ENCODE measurements around the gene TMEM63B. TPM values are rescaled to one million over a fixed set of nuclear protein-coding genes. Genes with fewer than 3 reads are reported as not detected.

TMEM63B gene
- total and polyA plus RNA-seq, 9 of the 15 experiments (the other 6 are each of a cell fraction or from before 2014, with no cell fraction given) = 0.14 to 39.4 (median 14.4) TPM

GRCh38 chr6:44080561-44081521 is 46.5 kb upstream of the TMEM63B start:
- H3K4me3 ChIP-seq = no peak overlapping the region
- intact Hi-C loops (cut with micrococcal nuclease) (no loop called here), in situ Hi-C loops (cut with MboI) (no loop called here)
- FAIRE-seq = no peak
- no peaks in the 10 kb centered on the region for H3K9me1 ChIP-seq (ENCODE audit: control insufficient read depth, insufficient read depth, low read length)
- no peaks in the 10 kb centered on the region; the same call in 2 of the 3 replicates for H3K36me3 ChIP-seq (ENCODE audit: control insufficient read depth, insufficient read depth, low read length)
- no peak for DNase-seq (ENCODE audit: extremely low read depth in 1 of 4, low spot score in 3 of 4)
- POLR2A ChIA-PET = interaction anchor here (1.0 to 1.2 kb wide), 2 partner anchors 362 to 416 kb away, joined by 3 read pairs; no protein-coding TSS in a partner anchor
- H3K4me2 ChIP-seq (ENCODE audit: insufficient read depth, low read length) = no peak overlapping the region
- peaks cover 28 to 36% of the 10 kb centered on the region in 2 experiments; a peak in 4 of 5 replicates for H3K4me1 ChIP-seq (replicated peaks in 1 of 2; ENCODE audit: control insufficient read depth in 2 of 2, insufficient read depth in 2 of 2, low read length in 2 of 2)
- no peak overlapping the region for H3K27ac ChIP-seq (ENCODE audit: extremely low read depth, low read depth, low read length)
- H4K20me1 ChIP-seq (replicated peaks; ENCODE audit: control insufficient read depth, insufficient read depth, low read length) = no peaks in the 10 kb centered on the region
- peak overlapping the region in 1 of 2 experiments; percentile 32; a peak in 1 of 4 replicates for H3K9ac ChIP-seq (ENCODE audit: insufficient read depth in 1 of 2, low read depth in 2 of 2, low read length in 2 of 2)
- no peak overlapping the region for H2AFZ ChIP-seq (ENCODE audit: low read depth, low read length)
- no peaks in the 10 kb centered on the region for H3K9me3 ChIP-seq (replicated peaks; ENCODE audit: control insufficient read depth, insufficient read depth, low read depth, low read length)
- H3K27me3 ChIP-seq (ENCODE audit: control insufficient read depth in 2 of 2, insufficient read depth in 2 of 2, low read length in 2 of 2) = no peaks in the 10 kb centered on the region; a peak in 1 of 5 replicates
- WGBS (ENCODE audit: insufficient coverage, low coverage, missing lambda C conversion rate) = 57% methylated on average over 11 of the region's 11 CpGs
- BruUV-seq (replicated peaks) = no TSS peak
- no peaks in the 10 kb centered on the region; the same call in 2 of the 3 replicates for H3K79me2 ChIP-seq (ENCODE audit: control insufficient read depth, insufficient read depth, low read length)
- CTCF ChIA-PET (ENCODE audit: low intra/inter-chr PET ratio) = interaction anchor here (2.0 to 4.0 kb wide), 4 partner anchors 311 to 472 kb away, joined by 9 to 60 read pairs (median 24); partner anchors contain the start of gene VEGFA
- no peak for ATAC-seq
- TF ChIP-seq NCOR1 (IDR thresholded peaks at IDR 0.05) (no peak), ZNF444 (CRISPR knock-in tag; IDR thresholded peaks at IDR 0.05) (no peak), NCOA4 (IDR thresholded peaks at IDR 0.05; ENCODE audit: partially characterized antibody) (no peak), ZBTB40 (IDR thresholded peaks at IDR 0.05) (no peak), ZBTB40 (CRISPR knock-in tag; IDR thresholded peaks at IDR 0.05) (no peak), SMAD1 (IDR thresholded peaks at IDR 0.05; ENCODE audit: low read depth, low read length, partially characterized antibody) (no peak)
- TF ChIP-seq, protein P1, sequence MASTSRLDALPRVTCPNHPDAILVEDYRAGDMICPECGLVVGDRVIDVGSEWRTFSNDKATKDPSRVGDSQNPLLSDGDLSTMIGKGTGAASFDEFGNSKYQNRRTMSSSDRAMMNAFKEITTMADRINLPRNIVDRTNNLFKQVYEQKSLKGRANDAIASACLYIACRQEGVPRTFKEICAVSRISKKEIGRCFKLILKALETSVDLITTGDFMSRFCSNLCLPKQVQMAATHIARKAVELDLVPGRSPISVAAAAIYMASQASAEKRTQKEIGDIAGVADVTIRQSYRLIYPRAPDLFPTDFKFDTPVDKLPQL (IDR thresholded peaks at IDR 0.05; ENCODE audit: extremely low read depth, insufficient read length) = no peak
- TF ChIP-seq, protein P2, sequence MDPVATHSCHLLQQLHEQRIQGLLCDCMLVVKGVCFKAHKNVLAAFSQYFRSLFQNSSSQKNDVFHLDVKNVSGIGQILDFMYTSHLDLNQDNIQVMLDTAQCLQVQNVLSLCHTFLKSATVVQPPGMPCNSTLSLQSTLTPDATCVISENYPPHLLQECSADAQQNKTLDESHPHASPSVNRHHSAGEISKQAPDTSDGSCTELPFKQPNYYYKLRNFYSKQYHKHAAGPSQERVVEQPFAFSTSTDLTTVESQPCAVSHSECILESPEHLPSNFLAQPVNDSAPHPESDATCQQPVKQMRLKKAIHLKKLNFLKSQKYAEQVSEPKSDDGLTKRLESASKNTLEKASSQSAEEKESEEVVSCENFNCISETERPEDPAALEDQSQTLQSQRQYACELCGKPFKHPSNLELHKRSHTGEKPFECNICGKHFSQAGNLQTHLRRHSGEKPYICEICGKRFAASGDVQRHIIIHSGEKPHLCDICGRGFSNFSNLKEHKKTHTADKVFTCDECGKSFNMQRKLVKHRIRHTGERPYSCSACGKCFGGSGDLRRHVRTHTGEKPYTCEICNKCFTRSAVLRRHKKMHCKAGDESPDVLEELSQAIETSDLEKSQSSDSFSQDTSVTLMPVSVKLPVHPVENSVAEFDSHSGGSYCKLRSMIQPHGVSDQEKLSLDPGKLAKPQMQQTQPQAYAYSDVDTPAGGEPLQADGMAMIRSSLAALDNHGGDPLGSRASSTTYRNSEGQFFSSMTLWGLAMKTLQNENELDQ (CRISPR knock-in tag; IDR thresholded peaks at IDR 0.05; ENCODE audit: borderline replicate concordance) = no peak
